ENCODE data around the gene CDH13.

DNA sequence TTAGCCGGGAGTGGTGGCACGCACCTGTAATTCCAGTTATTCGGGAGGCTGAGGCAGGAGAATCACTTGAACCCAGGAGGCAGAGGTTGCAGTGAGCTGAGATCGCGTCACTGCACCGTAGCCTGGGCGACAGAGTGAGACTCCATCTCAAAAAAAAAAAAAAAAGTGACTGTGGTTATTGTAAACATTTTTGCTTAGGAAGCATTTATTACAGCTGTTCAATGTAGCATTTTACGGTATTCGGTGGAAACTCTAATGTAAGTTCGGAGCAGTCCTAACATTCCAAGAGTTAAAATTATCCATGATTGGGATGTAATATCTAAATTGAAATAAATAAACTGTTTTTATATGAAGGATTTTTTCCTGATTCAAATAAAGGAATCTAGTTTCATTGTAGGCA is 926.2 kb downstream of the CDH13 start:
- TF ChIP-seq, protein P1, sequence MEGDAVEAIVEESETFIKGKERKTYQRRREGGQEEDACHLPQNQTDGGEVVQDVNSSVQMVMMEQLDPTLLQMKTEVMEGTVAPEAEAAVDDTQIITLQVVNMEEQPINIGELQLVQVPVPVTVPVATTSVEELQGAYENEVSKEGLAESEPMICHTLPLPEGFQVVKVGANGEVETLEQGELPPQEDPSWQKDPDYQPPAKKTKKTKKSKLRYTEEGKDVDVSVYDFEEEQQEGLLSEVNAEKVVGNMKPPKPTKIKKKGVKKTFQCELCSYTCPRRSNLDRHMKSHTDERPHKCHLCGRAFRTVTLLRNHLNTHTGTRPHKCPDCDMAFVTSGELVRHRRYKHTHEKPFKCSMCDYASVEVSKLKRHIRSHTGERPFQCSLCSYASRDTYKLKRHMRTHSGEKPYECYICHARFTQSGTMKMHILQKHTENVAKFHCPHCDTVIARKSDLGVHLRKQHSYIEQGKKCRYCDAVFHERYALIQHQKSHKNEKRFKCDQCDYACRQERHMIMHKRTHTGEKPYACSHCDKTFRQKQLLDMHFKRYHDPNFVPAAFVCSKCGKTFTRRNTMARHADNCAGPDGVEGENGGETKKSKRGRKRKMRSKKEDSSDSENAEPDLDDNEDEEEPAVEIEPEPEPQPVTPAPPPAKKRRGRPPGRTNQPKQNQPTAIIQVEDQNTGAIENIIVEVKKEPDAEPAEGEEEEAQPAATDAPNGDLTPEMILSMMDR (IDR thresholded peaks at IDR 0.05; ENCODE audit: poor library complexity): no peak
- no peak for TF ChIP-seq EZH2 (IDR thresholded peaks at IDR 0.05; ENCODE audit: borderline replicate concordance)
- TF ChIP-seq EZH2phosphoT487 (IDR thresholded peaks at IDR 0.05; ENCODE audit: low read depth, severe bottlenecking, unreplicated experiment): no peak

Measured in hepatocyte (in vitro differentiated cells).